A549 (cell line): ENCODE data around the gene CACTIN.

Experiments used
- MAFK ChIP-seq: fragments of 450-650 bp; IDR thresholded peaks from 2 replicates; pipeline ENCODE4 v1.6.1; 2014; ENCODE audit not compliant: partially characterized antibody
- POLR2A ChIP-seq: IDR thresholded peaks from 2 replicates; pipeline ENCODE4 v1.6.1; 2012; ENCODE audit warnings: mild to moderate bottlenecking, low read length
- RARB ChIP-seq: fragments of 250-450 bp; sonication (Bioruptor Pico); IDR thresholded peaks from 2 replicates; pipeline ENCODE4 v1.8.0; 2021; ENCODE audit warnings: mild to moderate bottlenecking, moderate library complexity
- RNF2 ChIP-seq: fragments of 200-600 bp; sonication (generic); IDR thresholded peaks from 2 replicates; pipeline ENCODE4 v1.6.1; 2016; ENCODE audit warnings: low read depth, mild to moderate bottlenecking, antibody characterized with exemption, moderate library complexity, borderline replicate concordance
- TF ChIP-seq, protein P1 (sequence below): fragments of >200 bp; sonication (Bioruptor Twin); formaldehyde crosslinking; IDR thresholded peaks from 3 replicates; pipeline ENCODE4 v1.5.1; 2016

DNA sequence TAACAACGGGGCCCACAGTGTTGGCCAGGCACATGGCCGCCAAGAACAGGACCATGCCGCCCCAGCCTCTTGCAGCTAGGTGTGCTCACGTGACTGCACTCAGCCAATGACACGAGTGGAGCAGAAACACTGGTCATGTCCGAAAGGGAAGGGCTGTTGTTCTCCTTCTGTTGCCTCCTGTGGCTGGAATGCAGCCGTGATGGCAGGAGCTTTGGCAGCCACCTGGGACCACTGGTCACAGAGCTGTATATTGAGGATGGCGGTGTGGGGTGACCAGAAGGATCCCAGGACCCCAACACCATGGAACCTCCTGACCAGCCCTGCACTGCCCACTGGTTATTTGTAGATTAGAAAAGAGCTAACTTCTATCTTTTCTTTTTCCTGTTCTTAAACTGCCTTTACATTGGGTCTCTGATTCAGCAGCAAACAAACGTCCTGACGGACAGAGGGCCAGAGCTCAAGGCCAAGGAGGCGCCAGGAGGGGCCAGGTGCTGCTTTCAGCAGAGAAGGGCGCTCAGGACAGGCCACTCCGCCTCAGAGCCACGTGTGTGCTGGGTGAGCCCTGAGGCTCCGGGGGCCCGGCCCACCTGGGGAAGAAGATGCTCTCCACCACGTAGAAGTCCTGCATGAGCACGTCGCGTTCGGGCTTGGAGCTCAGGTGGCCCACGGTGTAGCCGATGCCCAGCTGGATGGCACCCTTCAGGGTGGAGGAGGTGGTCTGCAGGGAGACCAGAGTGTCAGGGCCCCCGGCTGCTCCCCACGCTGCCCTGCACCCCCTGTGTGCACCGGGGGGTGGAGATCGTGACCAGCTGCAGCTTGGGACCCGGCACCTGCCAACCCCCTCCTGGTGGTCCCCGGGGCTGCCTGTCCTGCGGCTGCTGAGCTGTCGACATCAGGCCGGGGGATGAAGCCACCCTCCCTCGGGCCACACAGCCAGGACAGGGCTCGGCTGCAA is 35.0 kb upstream of the CACTIN start:
- TF ChIP-seq, protein P1, sequence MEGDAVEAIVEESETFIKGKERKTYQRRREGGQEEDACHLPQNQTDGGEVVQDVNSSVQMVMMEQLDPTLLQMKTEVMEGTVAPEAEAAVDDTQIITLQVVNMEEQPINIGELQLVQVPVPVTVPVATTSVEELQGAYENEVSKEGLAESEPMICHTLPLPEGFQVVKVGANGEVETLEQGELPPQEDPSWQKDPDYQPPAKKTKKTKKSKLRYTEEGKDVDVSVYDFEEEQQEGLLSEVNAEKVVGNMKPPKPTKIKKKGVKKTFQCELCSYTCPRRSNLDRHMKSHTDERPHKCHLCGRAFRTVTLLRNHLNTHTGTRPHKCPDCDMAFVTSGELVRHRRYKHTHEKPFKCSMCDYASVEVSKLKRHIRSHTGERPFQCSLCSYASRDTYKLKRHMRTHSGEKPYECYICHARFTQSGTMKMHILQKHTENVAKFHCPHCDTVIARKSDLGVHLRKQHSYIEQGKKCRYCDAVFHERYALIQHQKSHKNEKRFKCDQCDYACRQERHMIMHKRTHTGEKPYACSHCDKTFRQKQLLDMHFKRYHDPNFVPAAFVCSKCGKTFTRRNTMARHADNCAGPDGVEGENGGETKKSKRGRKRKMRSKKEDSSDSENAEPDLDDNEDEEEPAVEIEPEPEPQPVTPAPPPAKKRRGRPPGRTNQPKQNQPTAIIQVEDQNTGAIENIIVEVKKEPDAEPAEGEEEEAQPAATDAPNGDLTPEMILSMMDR, result no peak
- no peak for TF ChIP-seq POLR2A
- no peak for TF ChIP-seq RNF2
- no peak for TF ChIP-seq RARB (CRISPR knock-in tag)
- no peak for TF ChIP-seq MAFK
